ENCODE data around the gene PHTF1.

- TF ChIP-seq GATA2 (IDR thresholded peaks at IDR 0.05; ENCODE audit: low read depth, low read length) (no peak), GATA3 (IDR thresholded peaks at IDR 0.05; ENCODE audit: low read depth, low read length) (no peak)
Observed at GRCh38 chr1:113751114-113751513, 8.2 kb downstream of the PHTF1 start.
